Measurements from ENCODE around the gene ALDH2. TPM values are rescaled to one million over a fixed set of nuclear protein-coding genes. Genes with fewer than 3 reads are reported as not detected.
"Not testable (repeated sequence)": the region's sequence is repeated elsewhere in the genome, so short reads cannot be mapped to it uniquely, and the experiment has no call there.

Gene ALDH2
- total RNA-seq, 2 donors from 2014 or later: 76.6 to 91.4 TPM

GRCh38 chr12:111822886-111823285 is 56.2 kb downstream of the ALDH2 start:
- Histone ChIP-seq H3K27me3 (ENCODE audit: control insufficient read depth, insufficient read depth, low read length, poor library complexity, severe bottlenecking) (no peaks in the 10 kb centered on the region), H3K36me3 (ENCODE audit: control insufficient read depth, insufficient read depth, low read length) (no peaks in the 10 kb centered on the region), H3K4me3 (ENCODE audit: low read length) (no peak overlapping the region), H3K27ac (ENCODE audit: low read depth, low read length) (no peak overlapping the region), H3K9ac (ENCODE audit: extremely low read depth, low read length, poor library complexity, severe bottlenecking) (no peak overlapping the region), H3K4me1 (ENCODE audit: control insufficient read depth, insufficient read depth, low read length) (no peaks in the 10 kb centered on the region), H3K9me3 (ENCODE audit: control insufficient read depth, low read length) (peaks cover 10% of the 10 kb centered on the region)
- H3K4me3 Mint-ChIP-seq: no peak overlapping the region
- H3K27ac Mint-ChIP-seq: no peak overlapping the region
- H3K9me3 Mint-ChIP-seq: peaks cover 21% of the 10 kb centered on the region
- no peak for TF ChIP-seq CTCF (conservative IDR thresholded peaks at IDR 0.05)
- H3K27me3 Mint-ChIP-seq (ENCODE audit: insufficient read depth): no peaks in the 10 kb centered on the region
- H3K36me3 Mint-ChIP-seq (ENCODE audit: low read depth): no peaks in the 10 kb centered on the region
- no peak for DNase-seq
- 100% methylated on average over 1 of the region's 2 CpGs; no CpG with 5 or more reads in 1 of the 2 experiments for WGBS, 2 experiments (ENCODE audit: insufficient coverage in 1 of 2, insufficient read length in 1 of 2)
- H3K4me1 Mint-ChIP-seq: no peaks in the 10 kb centered on the region

GRCh38 chr12:111823891-111824290 is 57.2 kb downstream of the ALDH2 start:
- Histone ChIP-seq H3K27ac (ENCODE audit: low read depth, low read length) (no peak overlapping the region), H3K4me3 (ENCODE audit: low read length) (no peak overlapping the region), H3K27me3 (ENCODE audit: control insufficient read depth, insufficient read depth, low read length, poor library complexity, severe bottlenecking) (no peaks in the 10 kb centered on the region), H3K9ac (ENCODE audit: extremely low read depth, low read length, poor library complexity, severe bottlenecking) (no peak overlapping the region), H3K36me3 (ENCODE audit: control insufficient read depth, insufficient read depth, low read length) (no peaks in the 10 kb centered on the region), H3K9me3 (ENCODE audit: control insufficient read depth, low read length) (peaks cover 10% of the 10 kb centered on the region), H3K4me1 (ENCODE audit: control insufficient read depth, insufficient read depth, low read length) (no peaks in the 10 kb centered on the region)
- WGBS, 2 experiments (ENCODE audit: insufficient coverage in 1 of 2, insufficient read length in 1 of 2): 91 to 93% methylated on average over 2 to 3 of the region's 3 CpGs
- DNase-seq: no peak
- H3K27ac Mint-ChIP-seq: no peak overlapping the region
- no peaks in the 10 kb centered on the region for H3K4me1 Mint-ChIP-seq
- peaks cover 21% of the 10 kb centered on the region for H3K9me3 Mint-ChIP-seq
- no peak for TF ChIP-seq CTCF (conservative IDR thresholded peaks at IDR 0.05)
- H3K27me3 Mint-ChIP-seq (ENCODE audit: insufficient read depth): no peaks in the 10 kb centered on the region
- no peak overlapping the region for H3K4me3 Mint-ChIP-seq
- no peaks in the 10 kb centered on the region for H3K36me3 Mint-ChIP-seq (ENCODE audit: low read depth)

- not testable (repeated sequence) for H3K27me3 Mint-ChIP-seq (ENCODE audit: insufficient read depth)
- H3K9me3 Mint-ChIP-seq: peaks cover 21% of the 10 kb centered on the region
Observed at GRCh38 chr12:111824312-111824711, 57.6 kb downstream of the ALDH2 start.

More at GRCh38 chr12:111824312-111824711, 57.6 kb downstream of the ALDH2 start:
- 60% methylated on average over 1 to 4 of the region's 4 CpGs for WGBS, 2 experiments (ENCODE audit: insufficient coverage in 1 of 2, insufficient read length in 1 of 2)
- not testable (repeated sequence) for H3K4me1 ChIP-seq (ENCODE audit: control insufficient read depth, insufficient read depth, low read length); H3K9ac ChIP-seq (ENCODE audit: extremely low read depth, low read length, poor library complexity, severe bottlenecking); H3K9me3 ChIP-seq (ENCODE audit: control insufficient read depth, low read length); H3K4me3 Mint-ChIP-seq; H3K27me3 ChIP-seq (ENCODE audit: control insufficient read depth, insufficient read depth, low read length, poor library complexity, severe bottlenecking); H3K36me3 Mint-ChIP-seq (ENCODE audit: low read depth); H3K27ac ChIP-seq (ENCODE audit: low read depth, low read length); DNase-seq; H3K4me1 Mint-ChIP-seq; H3K4me3 ChIP-seq (ENCODE audit: low read length); H3K36me3 ChIP-seq (ENCODE audit: control insufficient read depth, insufficient read depth, low read length); H3K27ac Mint-ChIP-seq
- TF ChIP-seq CTCF (conservative IDR thresholded peaks at IDR 0.05): peak; percentile 77
